ENCODE results near the gene TPGS2. TPM values are rescaled to one million over a fixed set of nuclear protein-coding genes. Genes with fewer than 3 reads are reported as not detected.

Gene TPGS2
- total and polyA plus RNA-seq, 11 donors: 12.5 to 67.6 (median 36.5) TPM

DNA sequence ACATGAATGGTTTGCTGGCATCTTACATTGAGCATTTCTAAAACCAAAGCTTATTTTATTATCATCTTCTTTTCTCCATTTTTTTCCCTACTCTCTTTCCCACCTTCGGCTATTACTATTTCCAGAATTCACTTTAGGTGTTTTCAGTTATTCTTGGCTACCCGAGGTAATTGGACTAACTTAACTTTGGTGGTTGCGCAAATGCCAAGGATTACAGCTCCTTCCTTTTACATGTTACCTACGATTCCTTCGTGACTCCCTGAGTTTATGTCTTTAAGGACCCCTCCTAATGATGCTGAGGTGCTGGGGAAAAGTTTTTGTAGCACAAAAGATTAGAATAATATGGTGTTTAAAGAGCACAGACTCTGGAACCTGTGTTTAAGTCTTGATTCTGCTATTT, 14.4 kb upstream of the TPGS2 start:
- TF ChIP-seq POLR2A (IDR thresholded peaks at IDR 0.05): no peak
- TF ChIP-seq CTCF (IDR thresholded peaks at IDR 0.05): no peak
- DNase-seq: no peak
- intact Hi-C loops (cut with DNase I): no loop called here
- Histone ChIP-seq H3K27me3 (no peaks in the 10 kb centered on the region), H3K4me1 (peaks cover 0 to 1% (median 0%) of the 10 kb centered on the region in 12 donors), H3K9me3 (peaks cover 0 to 2% (median 0%) of the 10 kb centered on the region in 12 donors), H3K36me3 (peaks cover 0 to 13% (median 0%) of the 10 kb centered on the region in 9 donors), H3K4me3 (no peak overlapping the region), H3K27ac (no peak overlapping the region)
- WGBS, 4 donors: 95 to 98% (median 96%) methylated on average over 5 of the region's 5 CpGs
- no peak for ATAC-seq

- peaks cover 0 to 10% (median 1%) of the 10 kb centered on the region in 12 donors for H3K4me1 ChIP-seq
- ATAC-seq: no peak
- H3K9me3 ChIP-seq: peaks cover 0 to 4% (median 0%) of the 10 kb centered on the region in 12 donors
- no peak for DNase-seq
- WGBS, 4 donors: 96 to 99% (median 98%) methylated on average over 4 of the region's 4 CpGs
- H3K4me3 ChIP-seq: no peak overlapping the region
- H3K27ac ChIP-seq: no peak overlapping the region
- intact Hi-C loops (cut with DNase I): no loop called here
- H3K36me3 ChIP-seq: peaks cover 0 to 29% (median 5%) of the 10 kb centered on the region in 9 donors
- TF ChIP-seq CTCF (IDR thresholded peaks at IDR 0.05) (no peak), POLR2A (IDR thresholded peaks at IDR 0.05) (no peak)
- H3K27me3 ChIP-seq: no peaks in the 10 kb centered on the region
Measured at GRCh38 chr18:36839835-36840234, 11.0 kb upstream of the TPGS2 start.

GRCh38 chr18:36835927-36836326, 7.1 kb upstream of the TPGS2 start:
- 95 to 100% (median 97%) methylated on average over 1 of the region's 1 CpG for WGBS, 4 donors
- intact Hi-C loops (cut with DNase I): no loop called here
- TF ChIP-seq CTCF (IDR thresholded peaks at IDR 0.05): no peak
- no peak for TF ChIP-seq POLR2A (IDR thresholded peaks at IDR 0.05)

GRCh38 chr18:36833120-36833519, 4.3 kb upstream of the TPGS2 start:
- ATAC-seq (no peak), DNase-seq (no peak)
- H3K27me3 ChIP-seq: no peaks in the 10 kb centered on the region
- peaks cover 0 to 1% (median 0%) of the 10 kb centered on the region in 12 donors for H3K9me3 ChIP-seq
- intact Hi-C loops (cut with DNase I): no loop called here
- H3K36me3 ChIP-seq: peaks cover 0 to 19% (median 5%) of the 10 kb centered on the region in 9 donors
- 88 to 97% (median 95%) methylated on average over 2 of the region's 2 CpGs for WGBS, 4 donors
- no peak overlapping the region for H3K4me3 ChIP-seq
- no peak for TF ChIP-seq CTCF (IDR thresholded peaks at IDR 0.05)
- TF ChIP-seq POLR2A (IDR thresholded peaks at IDR 0.05): no peak
- H3K27ac ChIP-seq: no peak overlapping the region
- H3K4me1 ChIP-seq: peaks cover 0 to 20% (median 11%) of the 10 kb centered on the region in 12 donors

More at GRCh38 chr18:36835927-36836326, 7.1 kb upstream of the TPGS2 start:
- H3K4me3 ChIP-seq: no peak overlapping the region
- peaks cover 0 to 4% (median 0%) of the 10 kb centered on the region in 12 donors for H3K9me3 ChIP-seq
- ATAC-seq (no peak), DNase-seq (no peak)
- H3K4me1 ChIP-seq: peaks cover 0 to 10% (median 1%) of the 10 kb centered on the region in 12 donors
- no peaks in the 10 kb centered on the region for H3K27me3 ChIP-seq
- peaks cover 0 to 19% (median 5%) of the 10 kb centered on the region in 9 donors for H3K36me3 ChIP-seq
- H3K27ac ChIP-seq: no peak overlapping the region

Data from heart left ventricle (tissue), 16 donors.